C1 segment of cervical spinal cord (tissue), 14 donors: ENCODE measurements around the gene KCNC1.

Experiments
- DNase-seq, 14 donors: peaks; one replicate each; lab custom pipeline; 2025; lab: John Stamatoyannopoulos, UW

The KCNC1 gene

DNA sequence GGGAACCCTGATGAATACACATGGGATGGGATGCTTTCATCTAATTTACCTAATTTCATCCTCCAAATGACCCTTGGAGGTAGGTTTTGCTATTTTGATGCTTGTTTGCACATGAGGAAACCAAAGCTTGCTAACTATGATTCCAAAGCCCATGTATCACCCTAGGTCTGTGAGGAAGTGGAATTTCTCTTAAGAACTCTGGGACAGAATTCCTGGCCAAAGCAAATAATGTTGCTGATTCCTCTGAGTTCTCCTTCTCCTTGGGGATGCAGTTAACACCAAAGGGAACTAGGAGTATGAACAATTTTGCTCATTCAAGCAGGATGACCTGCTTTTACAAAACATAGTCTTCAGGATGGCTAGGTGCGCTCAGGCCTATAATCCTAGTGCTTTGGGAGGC lies 80.0 kb downstream of the KCNC1 start:
- no peak for DNase-seq

DNA sequence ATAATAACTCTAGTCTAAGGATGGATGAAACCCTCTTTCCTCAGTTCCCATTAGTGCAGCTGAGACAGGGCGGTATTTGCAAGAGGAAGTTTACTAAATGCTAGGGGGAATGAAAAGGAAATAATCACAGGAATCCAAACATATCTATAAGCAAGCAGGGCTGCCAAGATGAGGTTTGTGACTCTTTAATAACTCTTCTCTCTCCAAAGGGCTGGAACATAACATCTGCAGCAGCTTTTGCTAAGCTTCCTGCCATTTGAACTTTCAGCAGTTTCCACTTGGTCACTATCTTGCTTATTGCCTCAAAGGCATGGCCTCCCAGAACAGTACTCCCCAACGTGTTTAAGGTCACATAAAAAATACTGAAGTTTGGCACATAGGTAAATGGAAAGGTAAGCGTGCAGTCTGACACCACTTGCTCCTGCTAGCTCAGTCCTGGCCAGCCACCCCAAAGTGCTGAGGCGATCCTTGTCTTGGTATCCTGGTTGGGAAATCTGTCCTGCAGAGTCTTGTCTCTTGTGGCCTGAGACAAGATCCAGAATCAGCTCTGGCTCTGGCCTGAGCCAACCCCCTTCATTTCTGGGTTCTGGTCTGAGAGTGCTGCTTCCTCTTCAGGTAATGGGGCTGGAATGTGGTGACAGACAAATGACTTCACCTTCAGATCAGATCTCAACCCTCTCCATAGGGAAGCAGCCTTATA lies 81.8 kb downstream of the KCNC1 start:
- DNase-seq: no peak

DNA sequence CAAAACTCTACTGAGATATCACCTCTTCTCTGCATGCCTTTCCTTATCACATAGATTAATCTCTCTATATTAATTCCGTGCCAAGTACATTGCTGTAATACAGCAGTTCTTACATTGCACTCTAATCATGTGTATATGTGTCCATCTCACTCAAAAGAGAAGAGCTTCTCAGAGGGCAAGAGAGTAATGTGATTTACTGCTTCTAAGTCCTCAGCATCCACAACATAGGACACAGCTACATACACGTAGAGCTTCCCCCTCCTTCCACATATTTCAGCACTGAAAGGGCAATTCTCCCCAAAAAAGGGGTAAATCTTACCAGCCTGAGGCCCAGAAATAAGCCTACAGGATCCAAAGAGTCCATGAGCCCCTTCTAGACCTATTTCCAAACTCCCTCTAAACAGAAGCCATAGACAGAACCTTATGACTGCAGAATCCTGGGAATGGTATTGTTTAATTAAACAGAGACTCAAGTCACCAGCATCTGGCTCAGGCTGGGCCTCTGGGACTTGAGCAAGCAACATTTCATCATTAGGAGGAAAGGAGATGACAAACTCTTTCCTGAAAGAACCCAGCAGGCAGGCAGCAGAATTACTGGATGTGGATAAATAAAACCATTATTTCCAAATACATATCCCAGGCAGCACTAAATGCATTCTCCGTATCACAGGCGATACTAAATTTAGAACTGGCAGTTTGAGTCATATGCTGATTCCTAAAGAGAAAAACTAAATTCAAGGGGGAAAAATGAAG lies 87.2 kb downstream of the KCNC1 start:
- DNase-seq: no peak

DNA sequence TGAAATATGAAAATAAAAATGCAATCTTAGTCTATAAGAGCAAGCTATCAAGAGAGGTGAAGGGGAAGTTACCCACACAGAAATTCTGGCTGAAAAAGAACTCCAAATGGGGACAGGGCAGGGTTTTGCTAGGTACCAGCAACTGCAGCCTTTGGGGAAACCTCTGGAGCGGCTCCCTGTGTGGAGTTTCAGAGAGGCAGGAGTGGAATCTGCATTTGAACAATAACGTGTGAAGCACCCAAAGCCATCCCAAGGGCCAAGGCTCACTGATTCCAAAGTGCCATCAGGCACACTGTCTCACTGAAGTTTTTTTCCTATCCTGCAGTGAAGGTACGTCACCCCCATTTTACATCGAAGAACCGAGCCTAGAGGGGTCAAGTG lies 87.8 kb downstream of the KCNC1 start:
- no peak for DNase-seq

DNA sequence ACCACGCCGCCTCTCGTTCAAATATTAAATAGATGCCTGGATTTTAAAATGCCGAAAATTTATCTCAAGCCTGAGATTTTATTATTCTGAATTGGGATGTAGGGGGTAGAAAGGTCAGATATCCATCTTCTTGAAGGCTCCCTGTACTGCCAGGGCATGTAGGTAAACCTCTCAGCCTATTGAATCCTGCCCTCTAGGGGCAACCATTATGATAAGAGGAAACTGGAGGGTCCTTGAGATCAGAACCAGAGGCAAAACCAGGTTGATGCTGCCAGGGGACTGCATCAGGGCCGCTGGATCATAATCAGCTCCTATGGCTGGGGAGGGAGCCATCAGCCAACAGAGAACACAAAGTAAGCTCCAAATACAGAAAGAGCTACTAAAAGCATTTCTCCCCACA lies 92.4 kb downstream of the KCNC1 start:
- peak in 1 of 14 donors; percentile 52 for DNase-seq

DNA sequence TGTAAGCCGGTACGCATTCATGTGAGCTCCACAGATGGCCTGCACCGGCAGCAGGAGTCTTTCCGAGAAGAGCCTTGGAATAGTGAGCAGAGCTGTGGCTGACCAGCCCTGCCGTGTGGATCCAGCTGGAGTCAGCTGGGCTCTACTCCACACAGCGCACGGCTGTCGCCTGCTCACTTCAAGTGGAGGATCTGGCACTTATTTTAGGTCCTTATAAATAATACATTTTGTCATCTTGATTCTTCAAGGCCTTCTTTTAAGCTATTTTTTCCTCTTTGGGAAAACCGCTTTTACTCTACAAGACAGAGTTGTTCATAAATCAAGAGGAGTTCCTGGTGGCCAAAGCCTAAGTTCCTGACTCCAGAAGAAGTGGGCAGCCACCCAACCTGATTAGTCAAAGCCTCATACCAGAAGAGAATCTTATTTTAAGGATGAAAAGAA lies 93.8 kb downstream of the KCNC1 start:
- DNase-seq: peak in 3 of 14 donors; percentile 11 to 74 (median 48)

DNA sequence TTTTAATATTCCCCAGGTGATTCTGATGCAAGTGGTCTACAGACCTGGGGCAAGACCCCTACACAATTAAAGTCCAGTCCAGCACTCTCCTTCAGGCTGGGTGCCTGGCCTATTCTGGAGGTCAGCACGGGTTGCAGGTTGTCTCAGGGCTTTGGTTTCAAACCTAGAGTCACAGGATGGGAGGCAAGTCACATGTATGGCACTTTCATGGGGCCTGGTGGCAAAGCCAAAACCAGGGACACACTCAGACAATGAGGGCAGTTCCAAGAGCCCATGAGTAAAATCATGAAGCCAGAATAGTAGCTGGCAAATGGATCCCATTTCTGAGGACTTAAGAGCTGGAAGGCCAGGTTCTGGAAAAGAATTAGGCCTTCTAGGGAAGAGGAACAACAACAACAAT lies 96.6 kb downstream of the KCNC1 start:
- DNase-seq: no peak

DNA sequence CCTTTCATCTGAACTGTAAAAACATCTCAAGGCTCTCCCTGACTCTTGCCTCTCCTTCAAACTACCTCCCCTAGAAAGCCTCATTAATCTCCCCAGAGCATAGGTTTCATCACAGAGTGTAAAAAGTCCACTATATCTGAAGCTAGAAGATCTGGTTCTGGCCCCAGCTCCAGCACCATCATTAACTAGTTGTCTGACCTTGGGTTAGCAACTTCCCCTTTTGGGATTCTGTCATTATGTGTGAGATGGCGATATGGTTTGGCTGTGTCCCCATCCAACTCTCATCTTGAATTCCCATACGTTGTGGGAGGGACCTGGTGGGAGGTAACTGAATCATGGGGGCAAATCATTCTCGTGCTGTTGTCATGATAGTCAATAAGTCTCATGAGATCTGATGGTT lies 97.3 kb downstream of the KCNC1 start:
- no peak for DNase-seq
